Esophagus squamous epithelium (tissue), 5 donors: ENCODE results near the gene LAMA5. TPM values are rescaled to one million over a fixed set of nuclear protein-coding genes. Genes with fewer than 3 reads are reported as not detected.

Experiments used
- DNase-seq: peaks from one replicate; lab custom pipeline; 2025; lab: John Stamatoyannopoulos, UW
- H3K27ac ChIP-seq, 4 donors: fragments of 200-600 bp; sonication (generic); one replicate each; pipeline ENCODE4 v1.5.1; 2016 to 2019; ENCODE audit warnings: mild to moderate bottlenecking in 1 of 4
- H3K27me3 ChIP-seq, 4 donors: fragments of 200-600 bp; sonication (generic); 1 replicate in 3 of 4; 2 replicates in 1 of 4; pipeline versions ENCODE4 v1.5.1 to v1.6.0; 2017 to 2021; ENCODE audit warnings: antibody characterized with exemption in 1 of 4
- H3K36me3 ChIP-seq, 3 donors: fragments of 200-600 bp; sonication (generic); one replicate each; pipeline ENCODE4 v1.5.1; 2016 to 2019
- H3K4me1 ChIP-seq, 3 donors: fragments of 200-600 bp; sonication (generic); one replicate each; pipeline ENCODE4 v1.5.1; 2017 to 2019
- H3K4me3 ChIP-seq, 4 donors: fragments of 200-600 bp; sonication (generic); 1 replicate in 3 of 4; 2 replicates in 1 of 4; pipeline ENCODE4 v1.5.1; 2016 to 2019; ENCODE audit warnings: mild to moderate bottlenecking in 2 of 4, moderate library complexity in 1 of 4
- H3K9me3 ChIP-seq, 3 donors: fragments of 200-600 bp; sonication (generic); one replicate each; pipeline ENCODE4 v1.5.1; 2016 to 2019
- CTCF ChIP-seq, 6 experiments: fragments of 450-650 bp in 4 of 6; fragments of 200-600 bp in 2 of 6; sonication (generic) in 2 of 6; IDR thresholded peaks; one replicate each; pipeline ENCODE4 v1.5.1; 2016 to 2019; ENCODE audit warnings: antibody characterized with exemption in 6 of 6, mild to moderate bottlenecking in 4 of 6, moderate library complexity in 4 of 6
- POLR2A ChIP-seq, 4 donors: fragments of 450-650 bp; IDR thresholded peaks; one replicate each; pipeline ENCODE4 v1.6.1; 2017; ENCODE audit warnings: antibody characterized with exemption in 4 of 4, mild to moderate bottlenecking in 4 of 4, moderate library complexity in 3 of 4
- WGBS, 2 donors: methylation state at CpG; one replicate each; pipeline ENCODE4 v1.1.5; 2018; 5-methylcytosine and 5-hydroxymethylcytosine counted together
- intact Hi-C: fragments of 100-400 bp; cut with DNase I; formaldehyde crosslinking; loops from one replicate; pipeline ENCODE4 v1.15.0; 2022
- total RNA-seq, 4 donors: library from RNA; depleted of rRNA; stranded (reverse); fragments of >200 nt; gene quantifications; one replicate each; pipeline ENCODE4 v1.1.0, GENCODE V29; 2016
- donor health status: DM: yes; HTN: yes; CAD: no.

The LAMA5 gene
- total RNA-seq, 4 donors from 2014 or later = 60.4 to 127 (median 98.9) TPM

DNA sequence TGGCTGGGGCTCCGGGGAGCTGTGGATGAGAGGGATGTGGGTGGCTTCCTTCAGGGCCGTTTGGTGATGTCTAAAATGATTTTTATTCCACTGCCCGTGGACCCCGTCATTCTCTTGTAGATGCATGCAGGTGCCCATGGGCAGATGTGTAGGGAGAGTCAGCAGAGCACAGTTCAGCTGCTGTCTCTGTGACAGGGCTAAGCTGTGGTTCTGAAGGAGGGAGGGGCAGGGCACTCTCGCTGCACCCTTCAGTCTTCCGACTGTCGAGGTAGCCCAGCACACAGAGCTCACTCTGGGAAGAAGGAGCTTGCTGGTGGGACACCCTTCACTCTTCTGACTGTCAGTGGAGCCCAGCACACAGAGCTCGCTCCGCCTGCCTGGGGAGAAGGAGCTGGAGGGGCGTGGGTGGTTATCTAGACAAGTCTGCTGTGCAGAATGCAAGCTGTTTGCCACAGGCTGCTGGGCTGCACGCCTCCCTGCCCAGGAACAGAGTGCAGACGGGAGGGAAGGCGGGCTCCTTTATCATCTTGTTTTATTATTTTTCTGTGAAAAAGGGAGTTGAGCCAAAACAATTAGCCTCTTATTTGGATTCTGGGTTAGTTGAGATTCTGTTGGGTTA lies 92.7 kb downstream of the LAMA5 start:
- intact Hi-C loops = no loop called here
- WGBS, 2 donors = 74 to 83% methylated on average over 3 to 5 of the region's 13 CpGs

GRCh38 chr20:62273416-62273815 lies 93.7 kb downstream of the LAMA5 start:
- Histone ChIP-seq H3K36me3 (peaks cover 7 to 91% (median 22%) of the 10 kb centered on the region in 3 donors), H3K27ac (no peak overlapping the region), H3K9me3 (no peaks in the 10 kb centered on the region), H3K27me3 (no peaks in the 10 kb centered on the region), H3K4me3 (no peak overlapping the region), H3K4me1 (no peaks in the 10 kb centered on the region)
- WGBS, 2 donors = 91 to 92% methylated on average over 18 of the region's 18 CpGs
- DNase-seq = no peak
- intact Hi-C loops = no loop called here
- no peak for TF ChIP-seq POLR2A (IDR thresholded peaks at IDR 0.05)
- no peak for TF ChIP-seq CTCF (IDR thresholded peaks at IDR 0.05)

More for the DNA sequence above, 92.7 kb downstream of the LAMA5 start:
- Histone ChIP-seq H3K4me1 (no peaks in the 10 kb centered on the region), H3K27ac (no peak overlapping the region), H3K4me3 (no peak overlapping the region), H3K9me3 (no peaks in the 10 kb centered on the region), H3K36me3 (peaks cover 11 to 91% (median 28%) of the 10 kb centered on the region in 3 donors), H3K27me3 (no peaks in the 10 kb centered on the region)
- no peak for TF ChIP-seq POLR2A (IDR thresholded peaks at IDR 0.05)
- TF ChIP-seq CTCF (IDR thresholded peaks at IDR 0.05) = no peak
- DNase-seq = no peak

GRCh38 chr20:62272200-62272599 lies 94.9 kb downstream of the LAMA5 start:
- H3K9me3 ChIP-seq = no peaks in the 10 kb centered on the region
- no peaks in the 10 kb centered on the region for H3K27me3 ChIP-seq
- peaks cover 0 to 11% (median 2%) of the 10 kb centered on the region in 3 donors for H3K4me1 ChIP-seq
- H3K27ac ChIP-seq = no peak overlapping the region
- peaks cover 7 to 88% (median 22%) of the 10 kb centered on the region in 3 donors for H3K36me3 ChIP-seq
- no peak for TF ChIP-seq POLR2A (IDR thresholded peaks at IDR 0.05)
- TF ChIP-seq CTCF (IDR thresholded peaks at IDR 0.05) = no peak
- WGBS, 2 donors = 86% methylated on average over 1 of the region's 10 CpGs; no CpG with 5 or more reads in 1 of the 2 donors
- intact Hi-C loops = no loop called here
- no peak for DNase-seq
- H3K4me3 ChIP-seq = no peak overlapping the region

DNA sequence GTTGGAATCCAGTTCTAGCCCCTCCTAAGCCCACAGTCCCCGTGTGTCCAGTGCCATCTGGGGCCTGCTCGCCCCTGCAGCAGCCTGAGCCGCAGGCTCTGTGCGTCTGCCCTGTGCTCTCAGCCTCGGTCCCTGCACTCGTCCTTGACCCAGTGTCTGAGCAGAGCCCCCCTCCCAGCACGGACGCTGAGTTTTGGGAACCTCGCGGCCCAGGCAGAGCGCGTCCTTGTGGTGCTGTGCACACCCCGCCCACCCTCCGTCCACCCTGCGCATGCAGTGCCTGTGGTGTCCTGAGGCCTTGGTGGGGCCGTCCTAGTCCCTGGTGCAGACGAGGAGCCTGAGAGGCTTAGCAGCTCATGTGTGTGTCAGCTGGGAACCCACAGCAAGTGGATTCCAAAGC lies 97.2 kb downstream of the LAMA5 start:
- H3K4me1 ChIP-seq = peaks cover 0 to 19% (median 6%) of the 10 kb centered on the region in 3 donors
- no peaks in the 10 kb centered on the region for H3K27me3 ChIP-seq
- no peak for DNase-seq
- TF ChIP-seq CTCF (IDR thresholded peaks at IDR 0.05) = no peak
- no peak for TF ChIP-seq POLR2A (IDR thresholded peaks at IDR 0.05)
- H3K9me3 ChIP-seq = no peaks in the 10 kb centered on the region
- intact Hi-C loops = no loop called here
- peaks cover 7 to 90% (median 22%) of the 10 kb centered on the region in 3 donors for H3K36me3 ChIP-seq
- no peak overlapping the region for H3K27ac ChIP-seq
- H3K4me3 ChIP-seq = no peak overlapping the region
- 86 to 100% methylated on average over 3 to 6 of the region's 17 CpGs for whole genome bisulfite sequencing, 2 donors

DNA sequence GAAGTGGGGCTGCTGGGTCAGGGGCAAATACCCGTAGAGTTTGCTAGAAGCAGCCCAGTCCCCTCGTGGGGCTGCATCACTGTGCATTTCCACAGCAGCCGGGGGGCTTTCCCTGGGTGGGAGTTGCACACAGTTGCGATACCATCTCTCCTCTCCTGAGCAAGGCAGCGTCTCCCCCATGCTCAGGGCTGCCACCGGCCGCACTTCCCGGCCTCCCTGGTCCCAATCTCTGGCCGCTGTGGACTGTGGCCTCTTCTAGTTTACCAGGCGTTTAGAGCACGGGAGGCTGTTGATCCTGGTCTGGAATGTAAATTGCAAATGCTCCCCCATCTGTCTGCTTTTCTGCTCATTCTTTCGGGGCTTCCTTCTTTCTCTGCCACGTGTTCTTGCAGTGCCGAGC lies 97.7 kb downstream of the LAMA5 start:
- Histone ChIP-seq H3K4me3 (no peak overlapping the region), H3K4me1 (peaks cover 0 to 19% (median 6%) of the 10 kb centered on the region in 3 donors), H3K27ac (no peak overlapping the region), H3K27me3 (no peaks in the 10 kb centered on the region), H3K36me3 (peaks cover 7 to 91% (median 25%) of the 10 kb centered on the region in 3 donors), H3K9me3 (no peaks in the 10 kb centered on the region)
- 90 to 91% methylated on average over 9 to 12 of the region's 14 CpGs for WGBS, 2 donors
- DNase-seq = no peak
- no peak for TF ChIP-seq CTCF (IDR thresholded peaks at IDR 0.05)
- TF ChIP-seq POLR2A (IDR thresholded peaks at IDR 0.05) = no peak
- intact Hi-C loops = no loop called here
